Parathyroid adenoma (tissue), 2 donors: Measurements from ENCODE around the gene FSD1.

Experiments
- H2AFZ ChIP-seq: fragments of 300-600 bp; sonication (generic); one replicate; pipeline ENCODE4 v1.7.0; 2017; ENCODE audit warnings: antibody characterized with exemption, mild to moderate bottlenecking
- H3K27ac ChIP-seq: fragments of 300-600 bp; sonication (generic); one replicate; pipeline ENCODE4 v1.7.0; 2017
- H3K27me3 ChIP-seq: fragments of 300-600 bp; sonication (generic); one replicate; pipeline ENCODE4 v1.7.0; 2017; ENCODE audit warnings: low read length; ENCODE audit not compliant: control insufficient read depth, insufficient read depth
- H3K36me3 ChIP-seq: fragments of 300-600 bp; sonication (generic); one replicate; pipeline ENCODE4 v1.7.0; 2017; ENCODE audit warnings: low read length; ENCODE audit not compliant: control insufficient read depth, insufficient read depth
- H3K4me1 ChIP-seq: fragments of 300-600 bp; sonication (generic); one replicate; pipeline ENCODE4 v1.7.0; 2017; ENCODE audit warnings: control low read depth
- H3K4me2 ChIP-seq: fragments of 300-600 bp; sonication (generic); one replicate; pipeline ENCODE4 v1.7.0; 2017; ENCODE audit warnings: low read length
- H3K4me3 ChIP-seq: fragments of 300-600 bp; sonication (generic); one replicate; pipeline ENCODE4 v1.7.0; 2017; ENCODE audit warnings: low read depth, low read length
- H3K79me2 ChIP-seq: fragments of 300-600 bp; sonication (generic); one replicate; pipeline ENCODE4 v1.7.0; 2017; ENCODE audit warnings: control low read depth
- H3K9ac ChIP-seq: fragments of 300-600 bp; sonication (generic); one replicate; pipeline ENCODE4 v1.7.0; 2017; ENCODE audit warnings: mild to moderate bottlenecking
- H3K9me3 ChIP-seq: fragments of 300-600 bp; sonication (generic); one replicate; pipeline ENCODE4 v1.7.0; 2017; ENCODE audit warnings: low read length; ENCODE audit not compliant: control insufficient read depth
- CTCF ChIP-seq: fragments of 300-600 bp; sonication (generic); IDR thresholded peaks from one replicate; pipeline ENCODE4 v1.7.0; 2017; ENCODE audit warnings: antibody characterized with exemption, mild to moderate bottlenecking
- donor health status: primary hyperparathyroidism.

The FSD1 gene

DNA sequence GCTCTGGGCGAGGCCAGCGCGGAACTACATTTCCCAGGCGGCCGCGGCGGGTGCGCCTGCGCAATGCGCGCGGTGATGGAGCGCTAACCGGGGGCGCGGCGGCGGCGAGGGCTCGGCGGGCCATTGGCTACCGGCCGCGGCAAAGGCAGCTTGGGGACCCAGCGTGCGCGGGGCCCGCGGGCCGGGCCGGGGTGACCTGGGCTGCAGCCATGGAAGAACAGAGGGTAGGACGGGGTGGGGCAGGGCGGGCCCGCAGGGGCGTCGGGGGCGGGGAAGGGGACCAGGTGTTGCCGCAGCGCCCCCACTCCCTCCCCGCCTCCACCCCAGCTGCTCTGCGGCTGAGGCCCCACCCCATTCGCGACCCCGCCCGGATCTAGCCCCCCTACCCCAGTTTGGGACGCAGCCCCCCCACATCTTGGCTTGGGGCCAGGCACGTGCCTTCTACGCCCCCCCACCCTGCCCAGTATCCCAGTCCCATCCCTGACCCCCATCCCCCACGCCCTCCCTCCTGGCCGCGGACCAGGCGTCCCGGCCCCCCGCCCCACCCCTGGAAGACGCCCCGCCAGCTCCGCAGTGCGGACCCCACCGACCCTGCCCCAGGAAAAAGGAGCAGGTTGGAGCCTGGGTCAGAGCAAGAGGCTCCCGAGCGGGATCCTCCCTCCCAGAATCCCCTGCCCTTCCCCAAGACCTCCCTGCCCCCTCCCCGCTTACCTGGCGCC, at the start of gene FSD1:
Gene FSD1, plus strand, starts transcription at position 61 of the 719 bp plus-strand sequence. Its CDS starts 149 bp downstream, at position 210.
- no peaks in the 10 kb centered on the region for H3K27me3 ChIP-seq
- no peaks in the 10 kb centered on the region for H3K9me3 ChIP-seq
- TF ChIP-seq CTCF: no peak
- no peaks in the 10 kb centered on the region for H3K4me1 ChIP-seq
- no peak within 1 kb of the TSS for H3K4me3 ChIP-seq
- H3K27ac ChIP-seq: no peak within 1 kb of the TSS
- no peak within 1 kb of the TSS for H3K4me2 ChIP-seq
- H2AFZ ChIP-seq: no peak within 1 kb of the TSS
- no peak within 1 kb of the TSS for H3K9ac ChIP-seq
- H3K36me3 ChIP-seq: no peaks in the 10 kb centered on the region
- no peaks in the 10 kb centered on the region for H3K79me2 ChIP-seq

DNA sequence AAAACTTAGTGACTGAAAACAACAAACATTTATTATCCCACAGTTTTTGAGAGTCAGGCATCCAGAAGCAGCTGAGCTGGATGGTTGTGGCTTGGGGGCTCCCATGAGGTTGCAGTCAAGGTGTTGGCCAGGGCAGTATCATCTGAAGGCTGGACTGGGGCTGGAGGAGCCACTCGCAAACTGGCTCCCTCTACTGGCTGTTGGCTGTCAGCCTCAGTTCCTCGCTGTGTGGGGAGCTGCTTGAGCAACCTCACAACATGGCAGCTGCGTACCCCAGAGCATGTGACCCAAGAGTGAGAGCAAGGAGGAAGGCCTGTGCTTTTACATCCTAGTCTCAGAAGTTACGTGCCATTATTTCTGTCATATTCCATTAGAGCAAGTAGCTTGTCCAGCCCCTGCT, 47.8 kb upstream of the FSD1 start:
- Histone ChIP-seq H2AFZ (no peak overlapping the region), H3K36me3 (no peaks in the 10 kb centered on the region), H3K4me1 (no peaks in the 10 kb centered on the region), H3K4me3 (no peak overlapping the region), H3K27ac (no peak overlapping the region), H3K9me3 (no peaks in the 10 kb centered on the region), H3K4me2 (no peak overlapping the region), H3K79me2 (peaks cover 3% of the 10 kb centered on the region), H3K27me3 (no peaks in the 10 kb centered on the region), H3K9ac (no peak overlapping the region)
- TF ChIP-seq CTCF: no peak

- H2AFZ ChIP-seq: no peak overlapping the region
- H3K4me1 ChIP-seq: no peaks in the 10 kb centered on the region
- H3K79me2 ChIP-seq: peaks cover 3% of the 10 kb centered on the region
- H3K36me3 ChIP-seq: no peaks in the 10 kb centered on the region
- TF ChIP-seq CTCF: no peak
- H3K9me3 ChIP-seq: no peaks in the 10 kb centered on the region
- H3K4me2 ChIP-seq: no peak overlapping the region
- no peak overlapping the region for H3K27ac ChIP-seq
- H3K4me3 ChIP-seq: no peak overlapping the region
- no peak overlapping the region for H3K9ac ChIP-seq
- H3K27me3 ChIP-seq: no peaks in the 10 kb centered on the region
These were observed 47.4 kb upstream of the FSD1 start for GRCh38 chr19:4257025-4257424.

DNA sequence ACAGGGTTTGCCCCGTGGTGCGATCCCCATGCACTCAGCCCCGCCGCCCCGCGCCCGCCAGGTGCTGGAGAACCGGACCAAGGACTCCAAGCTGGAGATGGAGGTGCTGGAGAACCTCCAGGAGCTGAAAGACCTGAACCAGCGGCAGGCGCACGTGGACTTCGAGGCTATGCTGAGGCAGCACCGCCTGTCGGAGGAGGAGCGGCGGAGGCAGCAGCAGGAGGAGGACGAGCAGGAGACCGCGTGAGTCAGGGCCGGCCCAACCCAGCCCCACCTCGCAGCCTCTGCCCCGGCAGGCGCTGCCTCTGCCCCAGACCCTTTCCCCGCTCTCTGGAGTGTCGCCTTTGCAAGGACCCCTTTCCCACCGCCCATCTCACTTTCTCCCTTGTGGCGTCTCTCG, 46.2 kb upstream of the FSD1 start:
- H3K9ac ChIP-seq: no peak overlapping the region
- no peaks in the 10 kb centered on the region for H3K9me3 ChIP-seq
- H3K36me3 ChIP-seq: no peaks in the 10 kb centered on the region
- H3K4me1 ChIP-seq: no peaks in the 10 kb centered on the region
- H3K4me2 ChIP-seq: no peak overlapping the region
- H3K4me3 ChIP-seq: no peak overlapping the region
- TF ChIP-seq CTCF: no peak
- no peak overlapping the region for H3K27ac ChIP-seq
- H3K79me2 ChIP-seq: peaks cover 3% of the 10 kb centered on the region
- H2AFZ ChIP-seq: no peak overlapping the region
- no peaks in the 10 kb centered on the region for H3K27me3 ChIP-seq

GRCh38 chr19:4260613-4261191, 43.7 kb upstream of the FSD1 start:
- no peak for TF ChIP-seq CTCF
- Histone ChIP-seq H3K4me1 (no peaks in the 10 kb centered on the region), H3K36me3 (no peaks in the 10 kb centered on the region)

More at GRCh38 chr19:4260613-4261191, 43.7 kb upstream of the FSD1 start:
- Histone ChIP-seq H3K27me3 (no peaks in the 10 kb centered on the region), H2AFZ (no peak overlapping the region), H3K9me3 (no peaks in the 10 kb centered on the region), H3K4me3 (no peak overlapping the region), H3K79me2 (peaks cover 3% of the 10 kb centered on the region), H3K27ac (no peak overlapping the region), H3K9ac (no peak overlapping the region), H3K4me2 (no peak overlapping the region)
